Activated CD4-positive, alpha-beta T cell treated with anti-CD3 and anti-CD28 coated beads, Interleukin-2, amount 10 ng/mL, durations not matched to agents 24 days and 14 days (primary cell): ENCODE measurements around the gene TNC. TPM values are rescaled to one million over a fixed set of nuclear protein-coding genes. Genes with fewer than 3 reads are reported as not detected.
A peak's percentile ranks its signal among the peaks of the same experiment; 100 is the strongest.

Experiments used
- DNase-seq: peaks from one replicate; pipeline ENCODE4 v3.0.0; 2022
- H3K27ac Mint-ChIP-seq: one replicate; pipeline ENCODE4 v1.8.0; 2022; ENCODE audit warnings: mild to moderate bottlenecking, mixed read lengths
- H3K27me3 Mint-ChIP-seq: one replicate; pipeline ENCODE4 v1.8.0; 2022; ENCODE audit warnings: mixed read lengths
- H3K36me3 Mint-ChIP-seq: one replicate; pipeline ENCODE4 v1.8.0; 2022; ENCODE audit warnings: low read depth, mild to moderate bottlenecking, mixed read lengths
- H3K4me1 Mint-ChIP-seq: one replicate; pipeline ENCODE4 v1.8.0; 2021; ENCODE audit warnings: mixed read lengths
- H3K4me3 Mint-ChIP-seq: one replicate; pipeline ENCODE4 v1.8.0; 2022; ENCODE audit warnings: mild to moderate bottlenecking, moderate library complexity, mixed read lengths
- H3K9me3 Mint-ChIP-seq: one replicate; pipeline ENCODE4 v1.8.0; 2021; ENCODE audit warnings: mixed read lengths
- intact Hi-C: fragments of 100-400 bp; cut with micrococcal nuclease; formaldehyde crosslinking; loops from one replicate; pipeline ENCODE4 v1.15.1; 2023
- total RNA-seq: library from RNA; stranded (reverse); gene quantifications from 2 replicates; pipeline ENCODE4 v1.2.3, GENCODE V29; 2022

TNC gene
- total RNA-seq, 1 donor from 2014 or later, result 0.98 TPM

DNA sequence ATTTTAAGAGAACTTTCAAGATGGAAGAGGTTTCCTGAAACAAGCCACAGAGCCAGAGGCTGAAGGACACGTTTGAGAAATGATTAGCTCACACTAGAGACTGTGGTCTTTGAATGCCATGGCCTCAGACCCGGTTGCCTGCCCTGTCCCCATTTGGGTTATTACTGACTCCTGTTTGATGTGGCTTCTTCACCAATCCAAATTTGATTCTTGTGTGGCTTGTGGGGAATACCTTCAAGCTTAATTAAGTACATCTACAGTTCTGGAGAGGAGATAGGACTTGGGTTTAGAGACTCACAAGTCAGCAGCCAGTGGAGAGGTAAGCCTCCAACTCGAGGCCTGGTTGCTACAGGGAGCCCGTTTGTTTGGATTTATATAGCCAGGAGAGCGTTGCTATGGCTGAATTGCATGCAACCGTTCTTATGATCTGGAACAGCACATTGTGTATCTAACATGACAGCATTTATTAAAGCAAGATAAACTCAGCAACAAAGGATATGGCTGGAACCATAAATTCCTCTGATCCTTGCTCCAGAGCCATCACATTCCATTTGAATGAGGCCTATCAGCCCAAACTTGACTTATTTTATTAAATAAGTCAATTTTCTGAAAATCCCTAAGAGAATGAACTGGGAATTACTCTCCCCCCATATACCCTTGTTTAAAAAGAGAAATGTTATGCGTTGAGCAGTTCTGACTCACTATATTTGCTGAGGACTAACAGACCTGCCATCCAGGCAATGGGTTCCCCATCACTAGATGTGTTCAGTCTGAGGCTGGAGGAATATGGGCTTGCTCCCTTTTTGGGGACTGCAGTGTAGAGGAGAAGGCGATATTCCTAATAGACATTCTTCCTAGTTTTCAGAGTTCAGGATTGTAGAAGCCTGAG is 99.2 kb downstream of the TNC start:
- no peak overlapping the region for H3K27ac Mint-ChIP-seq
- intact Hi-C loops, result loop anchor here (10.0 kb wide), 1 partner anchor 506 kb away; no protein-coding TSS in a partner anchor
- no peak overlapping the region for H3K4me3 Mint-ChIP-seq
- DNase-seq, result no peak
- H3K9me3 Mint-ChIP-seq, result no peaks in the 10 kb centered on the region
- peaks cover 1% of the 10 kb centered on the region for H3K36me3 Mint-ChIP-seq
- peaks cover 27% of the 10 kb centered on the region for H3K4me1 Mint-ChIP-seq
- H3K27me3 Mint-ChIP-seq, result peaks cover 8% of the 10 kb centered on the region

- Mint-ChIP-seq H3K4me3 (no peak overlapping the region), H3K27ac (no peak overlapping the region), H3K9me3 (no peaks in the 10 kb centered on the region), H3K4me1 (peaks cover 39% of the 10 kb centered on the region), H3K36me3 (peaks cover 1% of the 10 kb centered on the region), H3K27me3 (peaks cover 4% of the 10 kb centered on the region)
- intact Hi-C loops, result loop anchor here (10.0 kb wide), 1 partner anchor 508 kb away; no protein-coding TSS in a partner anchor
- no peak for DNase-seq
Measured at GRCh38 chr9:115016344-115016743, 101.6 kb downstream of the TNC start.

GRCh38 chr9:115015018-115015635 is 102.8 kb downstream of the TNC start:
- Mint-ChIP-seq H3K4me1 (peaks cover 47% of the 10 kb centered on the region), H3K36me3 (no peaks in the 10 kb centered on the region), H3K4me3 (no peak overlapping the region), H3K27me3 (peaks cover 2% of the 10 kb centered on the region), H3K27ac (no peak overlapping the region), H3K9me3 (no peaks in the 10 kb centered on the region)
- peak; percentile 66 for DNase-seq
- intact Hi-C loops, result loop anchor here (10.0 kb wide), 1 partner anchor 510 kb away; no protein-coding TSS in a partner anchor

- no peak for DNase-seq
- peak overlapping the region; percentile 18 for H3K4me3 Mint-ChIP-seq
- H3K27me3 Mint-ChIP-seq, result peaks cover 2% of the 10 kb centered on the region
- intact Hi-C loops, result loop anchor here (1.0 to 10.0 kb wide), 7 partner anchors 84 to 510 kb away; partner anchors contain the start of genes TNFSF15 and TNFSF8
- H3K4me1 Mint-ChIP-seq, result peaks cover 51% of the 10 kb centered on the region
- H3K9me3 Mint-ChIP-seq, result no peaks in the 10 kb centered on the region
- H3K27ac Mint-ChIP-seq, result no peak overlapping the region
- no peaks in the 10 kb centered on the region for H3K36me3 Mint-ChIP-seq
Measured at GRCh38 chr9:115014438-115014837, 103.5 kb downstream of the TNC start.

GRCh38 chr9:115013998-115014397 is 104.0 kb downstream of the TNC start:
- Mint-ChIP-seq H3K9me3 (no peaks in the 10 kb centered on the region), H3K4me3 (peak overlapping the region; percentile 18), H3K27ac (peak overlapping the region; percentile 77), H3K36me3 (no peaks in the 10 kb centered on the region), H3K4me1 (peaks cover 55% of the 10 kb centered on the region), H3K27me3 (peaks cover 2% of the 10 kb centered on the region)
- intact Hi-C loops, result loop anchor here (1.0 to 10.0 kb wide), 7 partner anchors 84 to 511 kb away; partner anchors contain the start of genes TNFSF15 and TNFSF8
- DNase-seq, result peak; percentile 93

GRCh38 chr9:115012486-115012885 is 105.5 kb downstream of the TNC start:
- intact Hi-C loops, result loop anchor here (5.0 to 10.0 kb wide), 2 partner anchors 205 to 512 kb away; partner anchors contain the start of gene TNFSF15
- Mint-ChIP-seq H3K27me3 (peaks cover 2% of the 10 kb centered on the region), H3K4me3 (peak overlapping the region; percentile 9), H3K27ac (peak overlapping the region; percentile 59), H3K36me3 (no peaks in the 10 kb centered on the region), H3K9me3 (no peaks in the 10 kb centered on the region), H3K4me1 (peaks cover 60% of the 10 kb centered on the region)
- DNase-seq, result no peak

GRCh38 chr9:115010874-115011273 is 107.1 kb downstream of the TNC start:
- Mint-ChIP-seq H3K4me1 (peaks cover 73% of the 10 kb centered on the region), H3K27me3 (no peaks in the 10 kb centered on the region), H3K36me3 (no peaks in the 10 kb centered on the region), H3K9me3 (no peaks in the 10 kb centered on the region), H3K27ac (no peak overlapping the region), H3K4me3 (no peak overlapping the region)
- no peak for DNase-seq
- intact Hi-C loops, result loop anchor here (5.0 to 10.0 kb wide), 2 partner anchors 204 to 514 kb away; partner anchors contain the start of gene TNFSF15

DNA sequence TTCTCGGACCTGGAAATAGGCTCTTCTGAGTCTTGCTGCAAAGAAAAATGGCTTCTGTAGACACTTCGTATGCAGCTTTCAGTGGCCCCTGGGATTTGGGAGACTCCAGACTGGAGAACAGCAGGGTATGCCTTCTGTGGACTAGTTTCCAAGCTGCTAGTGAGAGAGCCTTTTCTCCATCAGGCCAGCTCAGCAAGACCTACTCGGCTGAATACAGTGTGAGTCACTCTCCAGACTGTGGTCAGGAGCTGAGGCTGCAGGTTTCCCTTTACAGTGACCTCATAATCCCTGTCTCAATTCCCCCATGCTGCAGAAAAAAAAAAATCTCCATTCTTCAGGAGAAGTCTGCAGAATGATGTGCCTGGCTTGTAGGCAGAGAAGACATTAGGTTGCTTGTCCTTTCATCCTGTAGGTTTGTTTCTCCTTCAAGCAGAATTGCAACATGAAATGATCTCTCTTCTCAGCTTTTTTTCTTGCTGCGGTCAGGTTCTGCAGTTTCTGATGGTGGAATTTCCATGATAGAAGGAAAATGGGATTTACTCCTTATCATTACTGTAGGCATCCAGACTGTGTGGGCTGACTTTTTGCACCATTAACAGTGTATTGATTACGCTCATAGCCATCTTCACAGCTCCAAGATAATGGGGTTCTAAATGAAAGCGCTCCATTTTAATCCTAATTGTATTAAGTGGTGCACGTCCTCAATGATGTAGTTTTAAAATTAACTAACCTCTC is 109.3 kb downstream of the TNC start:
- DNase-seq, result peak; percentile 70
- Mint-ChIP-seq H3K36me3 (no peaks in the 10 kb centered on the region), H3K4me3 (no peak overlapping the region), H3K9me3 (no peaks in the 10 kb centered on the region), H3K27ac (no peak overlapping the region), H3K27me3 (no peaks in the 10 kb centered on the region), H3K4me1 (peaks cover 74% of the 10 kb centered on the region)
- intact Hi-C loops, result loop anchor here (1.0 kb wide), 2 partner anchors 8 to 50 kb away; no protein-coding TSS in a partner anchor

DNA sequence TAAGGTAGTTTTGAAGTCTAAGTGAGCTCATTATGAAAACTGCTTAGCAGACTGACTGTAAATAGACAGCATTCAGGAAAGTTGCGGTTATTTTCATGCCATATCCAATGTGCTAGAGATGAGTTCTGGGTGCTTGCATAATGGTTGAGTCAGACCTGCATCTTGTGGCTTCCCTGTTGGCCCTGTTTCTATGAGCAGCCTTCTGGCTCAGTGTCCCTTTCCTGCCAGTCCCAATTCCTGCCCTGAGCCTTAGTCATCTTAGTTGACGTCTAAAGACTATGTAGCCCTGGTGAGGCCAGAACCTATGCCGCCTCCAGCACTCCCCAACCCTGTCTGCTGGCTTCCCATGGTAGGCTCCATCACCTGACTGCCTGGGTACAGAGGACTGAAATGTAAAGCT is 111.3 kb downstream of the TNC start:
- DNase-seq, result peak; percentile 70
- Mint-ChIP-seq H3K9me3 (peaks cover 3% of the 10 kb centered on the region), H3K27ac (peak overlapping the region; percentile 74), H3K4me3 (no peak overlapping the region), H3K36me3 (no peaks in the 10 kb centered on the region), H3K27me3 (no peaks in the 10 kb centered on the region), H3K4me1 (peaks cover 61% of the 10 kb centered on the region)
- intact Hi-C loops, result loop anchor here (1.0 kb wide), 1 partner anchor 17 kb away; no protein-coding TSS in a partner anchor

DNA sequence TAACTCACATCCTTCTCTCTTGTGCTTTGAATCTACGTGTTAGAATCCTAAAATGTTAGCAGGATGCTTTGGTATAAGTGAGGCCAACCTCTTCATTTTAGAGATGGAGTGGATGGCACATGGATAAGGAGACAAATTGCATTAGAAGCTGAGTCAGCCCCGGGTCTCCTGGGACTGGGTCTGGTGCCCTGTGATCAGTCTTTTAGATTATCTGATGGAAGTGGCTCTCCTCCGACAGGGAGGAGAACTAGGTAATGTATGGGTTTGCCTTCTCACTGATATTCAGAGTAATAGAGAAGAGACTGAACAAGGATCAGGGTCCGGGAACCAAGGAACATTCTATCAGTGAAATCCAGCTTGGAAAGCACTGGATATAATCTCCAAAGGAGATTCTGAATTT is 112.6 kb downstream of the TNC start:
- no peak for DNase-seq
- H3K27me3 Mint-ChIP-seq, result no peaks in the 10 kb centered on the region
- peak overlapping the region; percentile 35 for H3K27ac Mint-ChIP-seq
- no peaks in the 10 kb centered on the region for H3K36me3 Mint-ChIP-seq
- intact Hi-C loops, result no loop called here
- H3K4me1 Mint-ChIP-seq, result peaks cover 61% of the 10 kb centered on the region
- H3K4me3 Mint-ChIP-seq, result no peak overlapping the region
- peaks cover 4% of the 10 kb centered on the region for H3K9me3 Mint-ChIP-seq

- H3K4me1 Mint-ChIP-seq, result peaks cover 64% of the 10 kb centered on the region
- peaks cover 4% of the 10 kb centered on the region for H3K9me3 Mint-ChIP-seq
- no peak for DNase-seq
- intact Hi-C loops, result no loop called here
- no peaks in the 10 kb centered on the region for H3K27me3 Mint-ChIP-seq
- no peak overlapping the region for H3K4me3 Mint-ChIP-seq
- peak overlapping the region; percentile 23 for H3K27ac Mint-ChIP-seq
- no peaks in the 10 kb centered on the region for H3K36me3 Mint-ChIP-seq
Measured at GRCh38 chr9:115004545-115004944, 113.4 kb downstream of the TNC start.

- Mint-ChIP-seq H3K4me1 (peaks cover 49% of the 10 kb centered on the region), H3K4me3 (no peak overlapping the region), H3K36me3 (no peaks in the 10 kb centered on the region), H3K9me3 (peaks cover 4% of the 10 kb centered on the region), H3K27me3 (no peaks in the 10 kb centered on the region), H3K27ac (no peak overlapping the region)
- intact Hi-C loops, result no loop called here
- no peak for DNase-seq
Measured at GRCh38 chr9:115002371-115003120, 115.4 kb downstream of the TNC start.

GRCh38 chr9:115000217-115000639 is 117.7 kb downstream of the TNC start:
- Mint-ChIP-seq H3K4me3 (peak overlapping the region; percentile 10), H3K9me3 (peaks cover 4% of the 10 kb centered on the region), H3K27ac (peak overlapping the region; percentile 80), H3K4me1 (peaks cover 42% of the 10 kb centered on the region), H3K36me3 (no peaks in the 10 kb centered on the region), H3K27me3 (no peaks in the 10 kb centered on the region)
- DNase-seq, result no peak
- intact Hi-C loops, result loop anchor here (1.0 kb wide), 2 partner anchors 8 to 11 kb away; no protein-coding TSS in a partner anchor
